M059J (cell line): Measurements from ENCODE around the gene HBE1. TPM values are rescaled to one million over a fixed set of nuclear protein-coding genes. Genes with fewer than 3 reads are reported as not detected.

ENCODE experiments used
- DNase-seq: peaks from one replicate; pipeline ENCODE4 v3.0.0-alpha.2; 2012; ENCODE audit warnings: low read depth
- total RNA-seq: library from RNA; depleted of rRNA; stranded (reverse); fragments of >200 nt; shearing (Covaris generic); gene quantifications from 2 replicates; pipeline ENCODE4 v1.2.3, GENCODE V29; 2014; rRNA removed

The HBE1 gene
- total RNA-seq, 1 experiment from 2014 or later: 2.2 TPM

GRCh38 chr11:5234381-5234834 is 35.3 kb downstream of the HBE1 start, which contains the start of gene HBD:
Gene HBD (minus strand): TSS chr11:5234483. CDS start chr11:5234433, 50 bp downstream.
- DNase-seq: peak; percentile 55

GRCh38 chr11:5233307-5233706 is 36.4 kb downstream of the HBE1 start:
- DNase-seq: no peak

- no peak for DNase-seq
Measured at GRCh38 chr11:5232821-5233220, 36.9 kb downstream of the HBE1 start.

DNA sequence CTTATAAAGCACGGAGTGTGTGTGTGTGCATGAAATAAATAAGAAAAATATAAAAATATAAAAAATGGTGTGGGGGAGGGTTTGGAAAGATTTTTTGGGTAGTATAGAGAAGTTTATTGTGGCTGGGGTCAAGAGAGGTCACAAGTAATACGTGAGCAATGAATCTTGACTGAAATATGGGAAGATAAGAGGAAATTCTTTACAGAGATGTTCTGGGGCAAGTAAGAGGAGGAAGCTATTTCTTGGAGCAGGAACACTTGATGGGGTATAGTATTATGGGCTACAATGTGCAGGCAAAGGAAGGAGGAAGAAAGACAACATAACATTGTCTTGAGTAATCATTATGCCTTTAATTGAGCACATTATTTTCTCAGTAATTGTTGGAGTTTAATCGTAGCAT is 37.6 kb downstream of the HBE1 start:
- DNase-seq: no peak

GRCh38 chr11:5231111-5231510 is 38.6 kb downstream of the HBE1 start:
- no peak for DNase-seq

DNA sequence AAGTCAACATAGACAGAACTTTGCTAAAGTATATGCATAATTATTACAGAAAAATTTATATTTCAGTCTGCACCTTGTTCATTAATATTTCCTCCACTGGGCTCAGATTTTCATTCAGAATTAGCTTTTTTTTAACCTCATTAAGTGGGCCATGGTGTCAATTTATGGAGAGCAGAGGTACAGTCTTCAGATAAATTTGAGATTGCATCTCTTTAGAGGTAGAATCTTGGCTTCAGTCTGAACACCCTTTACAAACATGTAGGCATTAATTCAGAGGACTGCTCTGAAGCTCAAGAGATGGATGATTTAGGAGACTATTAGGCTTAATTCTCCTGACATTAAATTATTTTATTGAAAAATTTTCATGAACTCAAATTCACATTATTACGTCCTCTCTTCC is 39.5 kb downstream of the HBE1 start:
- no peak for DNase-seq

DNA sequence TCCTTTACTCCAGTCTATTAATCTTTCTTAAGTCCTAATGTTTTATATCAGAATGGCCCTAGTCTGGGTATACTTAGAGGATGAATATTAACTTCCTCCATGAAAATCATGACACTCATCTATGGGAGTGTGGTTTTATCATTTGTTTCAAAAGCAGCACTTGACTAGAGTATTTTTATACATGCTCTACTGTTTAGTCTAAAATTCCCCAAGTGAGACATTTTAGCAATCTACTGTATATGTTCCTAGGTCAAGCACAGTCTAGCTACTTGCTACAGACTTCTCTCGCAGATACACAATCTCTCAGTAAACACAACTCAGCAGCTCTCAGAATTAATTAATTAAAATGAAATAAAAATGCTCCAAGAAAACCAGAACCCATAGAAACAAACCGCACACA is 39.9 kb downstream of the HBE1 start:
- DNase-seq: no peak

- no peak for DNase-seq
Measured at GRCh38 chr11:5229356-5229755, 40.4 kb downstream of the HBE1 start.

GRCh38 chr11:5228124-5228523 is 41.6 kb downstream of the HBE1 start:
- DNase-seq: no peak

DNA sequence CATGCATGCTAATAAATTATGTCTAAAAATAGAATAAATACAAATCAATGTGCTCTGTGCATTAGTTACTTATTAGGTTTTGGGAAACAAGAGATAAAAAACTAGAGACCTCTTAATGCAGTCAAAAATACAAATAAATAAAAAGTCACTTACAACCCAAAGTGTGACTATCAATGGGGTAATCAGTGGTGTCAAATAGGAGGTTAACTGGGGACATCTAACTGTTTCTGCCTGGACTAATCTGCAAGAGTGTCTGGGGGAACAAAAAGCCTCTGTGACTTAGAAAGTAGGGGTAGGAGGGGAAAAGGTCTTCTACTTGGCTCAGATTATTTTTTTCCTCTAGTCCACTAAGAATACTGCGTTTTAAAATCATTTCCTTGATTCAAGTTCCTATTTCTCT is 42.1 kb downstream of the HBE1 start:
- no peak for DNase-seq

- no peak for DNase-seq
Measured at GRCh38 chr11:5226732-5227310, 42.9 kb downstream of the HBE1 start, which contains the start of gene HBB. Gene HBB (minus strand): TSS chr11:5227071. CDS start chr11:5227021, 50 bp downstream.

- no peak for DNase-seq
Measured at GRCh38 chr11:5225480-5225871, 44.3 kb downstream of the HBE1 start.

DNA sequence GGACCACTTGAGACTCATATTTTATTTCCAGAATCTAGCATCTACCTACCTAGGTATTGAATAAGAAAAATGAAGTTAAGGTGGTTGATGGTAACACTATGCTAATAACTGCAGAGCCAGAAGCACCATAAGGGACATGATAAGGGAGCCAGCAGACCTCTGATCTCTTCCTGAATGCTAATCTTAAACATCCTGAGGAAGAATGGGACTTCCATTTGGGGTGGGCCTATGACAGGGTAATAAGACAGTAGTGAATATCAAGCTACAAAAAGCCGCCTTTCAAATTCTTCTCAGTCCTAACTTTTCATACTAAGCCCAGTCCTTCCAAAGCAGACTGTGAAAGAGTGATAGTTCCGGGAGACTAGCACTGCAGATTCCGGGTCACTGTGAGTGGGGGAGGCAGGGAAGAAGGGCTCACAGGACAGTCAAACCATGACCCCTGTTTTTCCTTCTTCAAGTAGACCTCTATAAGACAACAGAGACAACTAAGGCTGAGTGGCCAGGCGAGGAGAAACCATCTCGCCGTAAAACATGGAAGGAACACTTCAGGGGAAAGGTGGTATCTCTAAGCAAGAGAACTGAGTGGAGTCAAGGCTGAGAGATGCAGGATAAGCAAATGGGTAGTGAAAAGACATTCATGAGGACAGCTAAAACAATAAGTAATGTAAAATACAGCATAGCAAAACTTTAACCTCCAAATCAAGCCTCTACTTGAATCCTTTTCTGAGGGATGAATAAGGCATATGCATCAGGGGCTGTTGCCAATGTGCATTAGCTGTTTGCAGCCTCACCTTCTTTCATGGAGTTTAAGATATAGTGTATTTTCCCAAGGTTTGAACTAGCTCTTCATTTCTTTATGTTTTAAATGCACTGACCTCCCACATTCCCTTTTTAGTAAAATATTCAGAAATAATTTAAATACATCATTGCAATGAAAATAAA is 44.9 kb downstream of the HBE1 start:
- DNase-seq: no peak

GRCh38 chr11:5223686-5224085 is 46.1 kb downstream of the HBE1 start:
- no peak for DNase-seq

DNA sequence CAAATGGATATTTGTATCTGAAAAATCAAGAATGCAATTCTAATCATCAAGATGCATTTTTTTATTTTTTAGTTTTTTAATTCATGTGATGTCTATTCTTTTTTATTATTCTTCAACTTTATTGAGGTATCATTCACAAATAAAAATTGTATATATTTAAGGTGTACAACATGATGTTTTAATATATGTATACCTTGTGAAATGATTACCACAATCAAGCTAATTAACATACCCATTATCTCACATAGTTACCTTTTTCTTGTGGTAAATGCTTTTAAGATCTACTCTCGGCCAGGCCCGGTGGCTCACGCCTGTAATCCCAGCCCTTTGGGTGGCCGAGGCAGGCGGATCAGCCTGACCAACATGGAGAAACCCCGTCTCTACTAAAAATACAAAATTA is 46.6 kb downstream of the HBE1 start:
- no peak for DNase-seq

Other genes starting within 250 kb of the HBE1 start
- gene OR52J3, start 223.4 kb downstream of the HBE1 start, total RNA-seq: not detected in 2 replicates
- not detected in 2 replicates for gene OR52E2, start 210.3 kb downstream of the HBE1 start, total RNA-seq
- gene OR52E1, start 200.4 kb downstream of the HBE1 start, total RNA-seq: not detected in 2 replicates
- gene OR52A5, start 131.6 kb downstream of the HBE1 start, total RNA-seq: not detected in 2 replicates
- gene OR52A1, start 115.2 kb downstream of the HBE1 start, total RNA-seq: not detected in 2 replicates
- not detected in 2 replicates for gene OR51V1, start 69.3 kb downstream of the HBE1 start, total RNA-seq
- gene HBB, start 42.9 kb downstream of the HBE1 start, total RNA-seq: not detected in 2 replicates
- 0.32 and 0.44 TPM in 2 replicates for gene HBD, start 35.5 kb downstream of the HBE1 start, total RNA-seq
- not detected in 2 replicates for gene HBG1, start 20.1 kb downstream of the HBE1 start, total RNA-seq
- not detected in 2 replicates for gene HBG2, start 15.2 kb downstream of the HBE1 start, total RNA-seq
- 2.0 TPM in 1 of 2 replicates, not detected in the other for gene OR51B4, start 32.0 kb upstream of the HBE1 start, total RNA-seq
- not detected in 2 replicates for gene OR51B2, start 54.4 kb upstream of the HBE1 start, total RNA-seq
- not detected in 2 replicates for gene OR51B5, start 73.6 kb upstream of the HBE1 start, total RNA-seq
- not detected in 2 replicates for gene OR51B6, start 81.6 kb upstream of the HBE1 start, total RNA-seq
- gene OR51M1, start 113.9 kb upstream of the HBE1 start, total RNA-seq: not detected in 2 replicates
- gene OR51Q1, start 152.2 kb upstream of the HBE1 start, total RNA-seq: not detected in 2 replicates
- not detected in 2 replicates for gene OR51I1, start 171.6 kb upstream of the HBE1 start, total RNA-seq
- gene OR51I2, start 179.4 kb upstream of the HBE1 start, total RNA-seq: not detected in 2 replicates
- not detected in 2 replicates for gene OR52D1, start 218.7 kb upstream of the HBE1 start, total RNA-seq
- not detected in 2 replicates for gene UBQLN3, start 240.0 kb upstream of the HBE1 start, total RNA-seq
- gene UBQLNL, start 246.8 kb upstream of the HBE1 start, total RNA-seq: 0.34 TPM in 1 of 2 replicates, not detected in the other